HG03460 (cell line): ENCODE results near the gene FFAR3.

ENCODE experiments used
- ATAC-seq: cut with Tn5 transposase; IDR thresholded peaks from one replicate; pipeline ENCODE4 v1.9.1; 2021; ENCODE audit not compliant: unreplicated experiment

FFAR3 gene

GRCh38 chr19:35357867-35358573 is at the start of gene FFAR3:
Gene FFAR3, plus strand, starts transcription at chr19:35358460. Its CDS starts 431 bp downstream, at chr19:35358891.
- ATAC-seq, result no peak

DNA sequence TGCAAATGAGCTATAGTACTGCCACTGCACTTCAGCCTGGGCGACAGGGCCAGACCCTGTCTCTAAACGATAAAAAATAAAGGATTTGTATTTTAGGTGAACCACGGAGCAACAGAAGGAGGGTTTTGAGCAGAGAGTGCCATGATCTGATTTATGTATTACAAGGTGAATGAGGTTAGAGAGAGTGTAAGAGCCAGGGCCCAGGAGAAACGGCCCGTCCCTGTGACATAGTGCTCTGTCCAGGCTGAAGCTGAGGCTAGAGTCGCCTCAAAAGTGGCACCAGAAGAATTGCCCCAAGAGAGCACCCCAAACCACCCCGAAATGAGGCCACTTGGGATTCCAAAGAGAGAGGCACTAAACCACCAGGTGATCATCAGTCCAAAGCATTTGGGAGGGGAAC is 49.4 kb upstream of the FFAR3 start:
- ATAC-seq, result no peak

GRCh38 chr19:35309481-35310279 is 48.6 kb upstream of the FFAR3 start:
- no peak for ATAC-seq

DNA sequence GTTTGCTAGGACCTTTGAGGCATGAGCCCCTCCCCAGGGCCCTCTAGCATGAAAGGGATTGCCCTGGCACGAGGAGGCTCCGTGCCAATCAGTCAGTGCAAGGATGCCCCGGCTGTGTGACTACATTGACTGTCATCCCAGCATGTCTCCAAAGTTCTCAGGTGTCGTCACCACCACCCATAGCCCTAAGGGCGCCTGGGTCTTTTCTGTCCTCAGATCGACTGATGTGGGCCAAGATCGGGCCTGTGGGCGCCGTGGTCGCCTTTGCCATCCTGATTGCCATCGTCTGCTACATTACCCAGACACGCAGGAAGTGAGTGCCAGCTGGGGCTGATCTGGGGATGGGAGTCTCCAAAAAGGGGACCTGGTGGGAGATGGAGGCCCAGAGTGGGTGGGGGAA is 47.9 kb upstream of the FFAR3 start:
- ATAC-seq, result no peak

- ATAC-seq, result no peak
Observed at GRCh38 chr19:35310811-35311465, 47.3 kb upstream of the FFAR3 start.

GRCh38 chr19:35311901-35312665 is 46.2 kb upstream of the FFAR3 start:
- no peak for ATAC-seq

GRCh38 chr19:35313587-35313986 is 44.7 kb upstream of the FFAR3 start:
- ATAC-seq, result no peak

GRCh38 chr19:35314031-35314430 is 44.2 kb upstream of the FFAR3 start:
- no peak for ATAC-seq

GRCh38 chr19:35314858-35315470 is 43.3 kb upstream of the FFAR3 start:
- no peak for ATAC-seq

DNA sequence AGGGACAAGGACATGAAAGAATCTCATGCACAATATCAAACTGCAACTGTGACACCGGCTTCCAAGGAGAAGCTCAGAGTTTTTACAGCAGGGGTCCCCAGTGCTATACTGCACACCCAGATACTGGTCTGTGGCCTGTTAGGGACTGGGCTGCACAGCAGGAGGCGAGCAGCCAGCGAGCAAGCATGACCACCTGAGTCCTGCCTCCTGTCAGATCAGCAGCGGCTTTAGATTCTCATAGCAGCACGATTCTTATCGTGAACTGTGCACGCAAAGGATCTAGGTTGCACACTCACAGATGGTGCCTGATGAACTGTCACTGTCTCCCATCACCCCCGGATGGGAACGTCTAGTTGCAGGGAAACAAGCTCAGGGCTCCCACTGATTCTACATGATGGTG is 42.4 kb upstream of the FFAR3 start:
- ATAC-seq, result no peak

GRCh38 chr19:35316560-35316959 is 41.7 kb upstream of the FFAR3 start:
- ATAC-seq, result no peak

GRCh38 chr19:35317464-35318043 is 40.7 kb upstream of the FFAR3 start:
- no peak for ATAC-seq

DNA sequence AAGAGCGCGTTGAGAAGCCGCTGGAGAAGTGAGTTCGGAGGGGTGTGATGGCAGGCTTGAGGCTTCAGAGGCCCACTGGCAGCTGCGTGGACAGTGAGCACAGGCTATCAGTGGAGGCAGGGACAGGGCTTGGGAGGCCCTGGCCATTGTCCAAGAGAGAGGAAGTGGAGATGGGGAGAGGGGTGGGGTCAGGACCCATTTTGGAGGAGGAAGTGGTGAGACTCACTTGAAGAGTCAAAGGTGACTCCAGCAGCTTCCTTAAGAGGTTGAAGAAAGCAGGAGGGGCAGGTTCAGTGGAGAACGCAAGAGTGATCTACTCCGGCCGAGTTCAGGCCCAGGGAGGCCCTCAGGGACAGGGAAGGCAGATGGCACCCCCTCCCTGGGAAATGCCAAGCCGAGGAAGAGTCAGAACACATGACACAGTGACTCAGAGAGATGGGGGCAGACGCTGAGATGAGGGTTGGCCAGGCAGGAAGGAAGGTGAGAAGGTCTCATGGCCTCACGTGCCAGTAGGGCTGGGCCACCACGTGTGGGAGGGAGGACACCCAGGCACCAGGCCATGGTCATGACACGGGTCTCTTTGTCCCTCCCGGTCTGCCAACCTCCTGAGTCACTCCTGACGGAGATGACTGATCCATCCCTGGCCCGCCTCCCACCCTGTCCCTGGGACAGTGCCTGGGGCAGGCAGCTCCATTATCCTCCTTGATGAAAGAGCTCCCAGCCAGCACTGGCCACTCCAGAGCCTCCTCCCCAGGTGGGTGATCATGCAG is 39.4 kb upstream of the FFAR3 start:
- no peak for ATAC-seq

DNA sequence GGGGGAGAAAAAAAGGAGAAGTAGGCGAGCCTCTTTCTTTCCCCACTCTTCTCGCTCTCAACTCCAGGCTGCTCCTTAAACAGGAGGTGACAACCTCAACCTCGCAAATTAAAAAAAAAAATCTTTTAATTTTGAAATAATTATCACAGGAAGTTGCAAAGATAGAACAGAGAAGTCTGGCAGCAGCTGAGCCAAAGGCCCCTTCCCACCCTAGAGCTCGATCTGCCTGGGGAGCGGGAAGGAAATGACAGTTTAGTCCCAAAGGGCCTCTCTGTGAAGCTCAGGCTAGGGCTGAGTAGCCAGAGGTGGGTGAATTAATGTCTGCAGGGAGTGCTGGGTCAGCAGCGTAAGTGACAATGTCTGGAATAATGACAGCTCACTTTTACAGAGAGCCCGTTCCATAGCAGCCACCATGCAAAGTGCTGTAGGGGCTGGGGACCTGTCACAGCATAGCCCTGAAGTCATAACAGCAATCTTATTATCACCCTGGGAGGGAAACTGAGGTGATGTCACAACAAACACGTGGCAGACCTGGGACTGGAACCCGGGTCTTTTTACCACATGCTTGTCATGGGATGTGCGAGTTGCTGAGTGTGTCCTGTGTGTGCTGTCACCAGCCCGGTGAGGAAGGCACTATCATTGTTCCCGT is 38.1 kb upstream of the FFAR3 start:
- ATAC-seq, result no peak

DNA sequence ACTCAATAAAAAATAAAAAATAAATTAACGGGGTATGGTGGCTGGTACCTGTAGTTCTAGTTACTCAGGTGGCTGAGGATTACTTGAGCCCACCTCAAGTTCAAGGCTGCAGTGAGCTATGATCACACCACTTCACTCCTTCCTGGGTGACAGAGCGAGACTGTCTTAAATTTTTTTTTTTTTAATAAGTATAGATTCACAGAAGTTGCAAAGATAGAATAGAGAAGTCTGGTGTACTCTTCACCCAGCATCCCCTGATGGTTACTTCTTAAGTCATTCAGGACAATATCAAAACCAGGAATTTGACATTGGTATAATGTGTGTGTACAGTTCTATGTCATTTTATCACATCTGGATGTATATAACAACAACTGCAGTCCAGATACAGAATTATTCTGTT is 37.0 kb upstream of the FFAR3 start:
- ATAC-seq, result no peak

- no peak for ATAC-seq
Observed at GRCh38 chr19:35322014-35322413, 36.2 kb upstream of the FFAR3 start.

- no peak for ATAC-seq
Observed at GRCh38 chr19:35327642-35328041, 30.6 kb upstream of the FFAR3 start.

DNA sequence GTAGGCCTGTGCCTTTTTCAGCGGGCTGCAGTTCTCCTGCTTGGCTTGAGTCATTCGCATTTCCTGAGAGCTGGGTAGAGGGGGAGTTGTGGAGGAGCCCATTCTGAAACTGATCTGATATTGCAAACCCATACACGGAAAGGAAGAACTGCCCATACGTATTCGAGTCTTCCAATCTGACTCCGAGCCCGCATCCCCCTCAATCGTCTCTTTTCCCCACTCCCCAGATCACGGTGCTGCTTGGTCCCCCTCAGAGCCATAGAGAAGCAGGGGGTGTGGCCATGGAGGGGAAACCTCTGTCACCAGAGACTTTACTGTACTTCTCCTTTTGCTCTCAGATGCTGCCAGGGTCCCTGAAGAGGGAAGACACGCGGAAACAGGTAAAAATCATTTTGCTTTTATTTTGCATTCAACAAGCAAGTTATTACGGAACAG is 29.4 kb upstream of the FFAR3 start, which contains the start of gene CD22:
CD22 (plus strand) TSS at position 337 of the 435 bp plus-strand sequence. CDS start 2,854 bp downstream, outside the sequence.
- no peak for ATAC-seq

- ATAC-seq, result no peak
Observed at GRCh38 chr19:35329323-35329722, 28.9 kb upstream of the FFAR3 start.
